Measurements from ENCODE around the gene MINK1. TPM values are rescaled to one million over a fixed set of nuclear protein-coding genes. Genes with fewer than 3 reads are reported as not detected.

MINK1 gene
- total RNA-seq: 100 to 1,000 TPM; 103 to 122 (median 110) TPM
- total RNA-seq (2013): 34.0 TPM

DNA sequence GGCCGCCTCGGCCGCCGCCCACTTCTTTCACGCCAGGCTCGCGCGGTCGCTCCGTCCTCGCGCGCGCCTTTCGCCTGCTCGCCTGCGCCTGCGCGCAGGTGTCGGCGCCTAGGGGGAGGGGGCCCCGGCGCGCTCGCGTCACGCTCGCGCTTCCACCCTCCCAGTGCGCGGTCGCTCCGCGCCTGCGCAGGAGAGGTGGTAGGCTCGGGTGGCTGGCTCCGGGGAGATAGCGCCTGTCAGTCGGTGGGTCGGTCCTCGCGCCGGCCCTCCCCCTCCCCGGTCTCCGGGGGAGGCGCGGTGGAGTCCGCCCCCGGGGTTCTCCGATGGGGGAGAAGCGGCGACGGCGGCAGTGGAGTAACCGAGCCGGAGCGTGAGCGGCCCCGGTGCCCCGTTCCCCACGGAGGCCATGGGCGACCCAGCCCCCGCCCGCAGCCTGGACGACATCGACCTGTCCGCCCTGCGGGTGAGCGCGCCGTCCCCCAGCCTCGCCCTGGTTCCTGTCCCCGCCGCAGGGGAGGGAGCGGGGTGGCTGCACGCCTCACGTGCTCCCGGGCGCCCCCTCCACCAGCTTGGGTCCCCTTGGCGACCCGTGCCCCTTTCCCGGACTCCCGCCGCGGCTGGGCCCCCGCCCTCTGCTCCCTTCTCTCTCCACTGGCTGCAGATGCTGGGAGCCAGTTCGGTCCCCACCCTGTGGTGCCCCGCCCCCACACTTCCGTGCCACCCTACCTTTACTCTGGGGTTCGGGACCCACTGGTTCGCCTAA, at the start of gene MINK1:
TSS of gene MINK1 (plus strand) at position 163 of the 763 bp plus-strand sequence. CDS start at position 407, 244 bp downstream.
- DNase-seq (peak; percentile 85 to 98), ATAC-seq (peak; percentile 94 to 97 (median 94))
- H3K36me3 Mint-ChIP-seq: no peaks in the 10 kb centered on the region
- intact Hi-C loops (cut with micrococcal nuclease): no loop called here
- peak within 1 kb of the TSS; percentile 72 for H3K27ac ChIP-seq (ENCODE audit: low read length)
- peak within 1 kb of the TSS; percentile 81 to 87 for H3K27ac Mint-ChIP-seq
- TF ChIP-seq, protein P1, sequence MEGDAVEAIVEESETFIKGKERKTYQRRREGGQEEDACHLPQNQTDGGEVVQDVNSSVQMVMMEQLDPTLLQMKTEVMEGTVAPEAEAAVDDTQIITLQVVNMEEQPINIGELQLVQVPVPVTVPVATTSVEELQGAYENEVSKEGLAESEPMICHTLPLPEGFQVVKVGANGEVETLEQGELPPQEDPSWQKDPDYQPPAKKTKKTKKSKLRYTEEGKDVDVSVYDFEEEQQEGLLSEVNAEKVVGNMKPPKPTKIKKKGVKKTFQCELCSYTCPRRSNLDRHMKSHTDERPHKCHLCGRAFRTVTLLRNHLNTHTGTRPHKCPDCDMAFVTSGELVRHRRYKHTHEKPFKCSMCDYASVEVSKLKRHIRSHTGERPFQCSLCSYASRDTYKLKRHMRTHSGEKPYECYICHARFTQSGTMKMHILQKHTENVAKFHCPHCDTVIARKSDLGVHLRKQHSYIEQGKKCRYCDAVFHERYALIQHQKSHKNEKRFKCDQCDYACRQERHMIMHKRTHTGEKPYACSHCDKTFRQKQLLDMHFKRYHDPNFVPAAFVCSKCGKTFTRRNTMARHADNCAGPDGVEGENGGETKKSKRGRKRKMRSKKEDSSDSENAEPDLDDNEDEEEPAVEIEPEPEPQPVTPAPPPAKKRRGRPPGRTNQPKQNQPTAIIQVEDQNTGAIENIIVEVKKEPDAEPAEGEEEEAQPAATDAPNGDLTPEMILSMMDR (IDR thresholded peaks at IDR 0.05): no peak
- H3K4me1 ChIP-seq (ENCODE audit: control insufficient read depth, insufficient read depth, low read length): peaks cover 33% of the 10 kb centered on the region
- H3K9me3 ChIP-seq (ENCODE audit: control insufficient read depth, insufficient read depth, low read length): no peaks in the 10 kb centered on the region
- H3K4me3 ChIP-seq (ENCODE audit: low read length): peak within 1 kb of the TSS; percentile 54
- no peaks in the 10 kb centered on the region for H3K36me3 ChIP-seq (ENCODE audit: control insufficient read depth, insufficient read depth, low read length)
- H3K27me3 Mint-ChIP-seq (ENCODE audit: low read depth in 2 of 2): peaks cover 3 to 7% of the 10 kb centered on the region in 2 donors
- no peaks in the 10 kb centered on the region for H3K27me3 ChIP-seq (ENCODE audit: control insufficient read depth, insufficient read depth, low read length)
- H3K4me1 Mint-ChIP-seq: peaks cover 29 to 35% of the 10 kb centered on the region in 2 donors
- H3K9me3 Mint-ChIP-seq: no peaks in the 10 kb centered on the region
- under 1% methylated on average over 91 of the region's 91 CpGs for WGBS (ENCODE audit: insufficient coverage)
- H3K4me3 Mint-ChIP-seq: peak within 1 kb of the TSS; percentile 90

DNA sequence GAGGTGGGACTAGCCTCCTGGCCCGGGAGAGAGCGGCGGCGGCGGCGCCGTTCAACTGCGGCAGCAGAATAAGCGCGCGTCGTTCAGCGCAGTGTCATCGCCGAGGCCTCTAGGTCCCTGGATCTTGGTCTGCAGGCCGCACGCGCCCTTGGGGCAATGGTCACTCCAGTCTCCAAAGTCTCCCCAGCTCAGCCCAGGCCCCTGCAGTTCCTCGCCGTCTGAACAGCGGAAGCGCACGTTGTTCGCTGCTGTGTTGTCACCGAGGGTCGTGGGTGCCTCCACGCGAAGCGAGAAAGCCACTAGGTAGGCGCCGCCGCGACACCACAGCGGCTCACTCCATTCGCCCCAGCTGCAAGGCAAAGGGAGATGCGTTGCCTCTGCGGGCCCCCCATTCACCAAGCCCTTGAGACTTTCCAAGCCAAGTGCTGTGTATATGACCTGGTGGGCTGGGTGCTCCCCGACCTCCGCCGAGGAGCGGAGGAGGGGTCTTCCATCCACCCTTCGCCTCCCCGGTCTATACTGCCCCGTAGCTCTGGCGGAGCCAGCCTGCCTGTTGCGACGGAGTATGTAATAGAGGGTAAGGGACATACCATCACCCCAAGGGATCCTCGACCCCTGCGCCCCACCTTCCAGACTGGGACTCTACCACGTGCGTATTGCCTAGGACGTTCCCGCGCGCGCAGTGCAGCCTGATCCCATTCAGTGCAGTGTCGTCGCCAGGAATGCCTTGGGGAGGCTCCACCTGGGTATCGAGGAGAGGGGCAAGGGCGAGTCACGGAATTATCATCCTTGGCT, 47.6 kb upstream of the MINK1 start:
- no peak overlapping the region for H3K27ac Mint-ChIP-seq
- no peaks in the 10 kb centered on the region for H3K9me3 Mint-ChIP-seq
- H3K4me3 Mint-ChIP-seq: no peak overlapping the region
- Histone ChIP-seq H3K27me3 (ENCODE audit: control insufficient read depth, insufficient read depth, low read length) (peaks cover 44% of the 10 kb centered on the region), H3K9me3 (ENCODE audit: control insufficient read depth, insufficient read depth, low read length) (no peaks in the 10 kb centered on the region), H3K27ac (ENCODE audit: low read length) (no peak overlapping the region), H3K4me1 (ENCODE audit: control insufficient read depth, insufficient read depth, low read length) (peaks cover 28% of the 10 kb centered on the region), H3K36me3 (ENCODE audit: control insufficient read depth, insufficient read depth, low read length) (no peaks in the 10 kb centered on the region), H3K4me3 (ENCODE audit: low read length) (no peak overlapping the region)
- TF ChIP-seq, protein P1 (IDR thresholded peaks at IDR 0.05): no peak
- 8% methylated on average over 61 of the region's 61 CpGs for WGBS (ENCODE audit: insufficient coverage)
- DNase-seq (peak in 1 of 2 donors; percentile 42), ATAC-seq (no peak)
- peaks cover 35 to 43% of the 10 kb centered on the region in 2 donors for H3K27me3 Mint-ChIP-seq (ENCODE audit: low read depth in 2 of 2)
- no peaks in the 10 kb centered on the region for H3K36me3 Mint-ChIP-seq
- H3K4me1 Mint-ChIP-seq: peaks cover 7 to 11% of the 10 kb centered on the region in 2 donors
- intact Hi-C loops (cut with micrococcal nuclease): no loop called here

DNA sequence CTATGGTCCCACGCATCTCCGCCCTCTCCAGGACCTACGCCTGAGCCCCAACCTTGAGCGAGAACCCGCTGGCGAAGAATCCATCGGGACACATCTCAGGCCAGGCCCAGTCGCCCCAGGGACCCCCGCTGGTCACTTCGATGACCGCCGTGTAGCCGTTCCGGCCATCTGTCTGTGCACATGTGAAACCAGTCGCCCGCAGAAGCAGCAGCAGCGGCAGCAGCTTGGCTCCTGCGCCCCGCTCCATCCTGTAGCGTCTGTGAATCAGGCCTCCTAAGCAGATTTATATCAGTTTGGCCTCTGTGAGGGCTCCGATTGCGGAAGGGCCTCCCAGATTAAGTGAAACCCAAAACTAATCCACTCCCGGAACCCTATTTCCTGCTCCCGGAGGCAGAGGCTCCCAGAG, 47.0 kb upstream of the MINK1 start, which contains the start of gene VMO1:
TSS of gene VMO1 (minus strand) at position 259 of the 406 bp plus-strand sequence. CDS start at position 247, 12 bp downstream.
- 5% methylated on average over 22 of the region's 24 CpGs for WGBS (ENCODE audit: insufficient coverage)
- DNase-seq: peak in 1 of 2 donors; percentile 24
- H3K4me1 Mint-ChIP-seq: peaks cover 13 to 17% of the 10 kb centered on the region in 2 donors
- no peak for ATAC-seq
- peaks cover 42% of the 10 kb centered on the region for H3K27me3 ChIP-seq (ENCODE audit: control insufficient read depth, insufficient read depth, low read length)
- no peaks in the 10 kb centered on the region for H3K36me3 Mint-ChIP-seq
- TF ChIP-seq, protein P1 (IDR thresholded peaks at IDR 0.05): no peak
- H3K4me3 Mint-ChIP-seq: peak within 1 kb of the TSS; percentile 64
- peaks cover 34% of the 10 kb centered on the region for H3K4me1 ChIP-seq (ENCODE audit: control insufficient read depth, insufficient read depth, low read length)
- no peak within 1 kb of the TSS for H3K27ac Mint-ChIP-seq
- H3K27ac ChIP-seq (ENCODE audit: low read length): no peak within 1 kb of the TSS
- intact Hi-C loops (cut with micrococcal nuclease): no loop called here
- no peaks in the 10 kb centered on the region for H3K36me3 ChIP-seq (ENCODE audit: control insufficient read depth, insufficient read depth, low read length)
- H3K4me3 ChIP-seq (ENCODE audit: low read length): no peak within 1 kb of the TSS
- peaks cover 33 to 40% of the 10 kb centered on the region in 2 donors for H3K27me3 Mint-ChIP-seq (ENCODE audit: low read depth in 2 of 2)
- no peaks in the 10 kb centered on the region for H3K9me3 Mint-ChIP-seq
- no peaks in the 10 kb centered on the region for H3K9me3 ChIP-seq (ENCODE audit: control insufficient read depth, insufficient read depth, low read length)
